ENCODE data around the gene MCF2L.

MCF2L gene

DNA sequence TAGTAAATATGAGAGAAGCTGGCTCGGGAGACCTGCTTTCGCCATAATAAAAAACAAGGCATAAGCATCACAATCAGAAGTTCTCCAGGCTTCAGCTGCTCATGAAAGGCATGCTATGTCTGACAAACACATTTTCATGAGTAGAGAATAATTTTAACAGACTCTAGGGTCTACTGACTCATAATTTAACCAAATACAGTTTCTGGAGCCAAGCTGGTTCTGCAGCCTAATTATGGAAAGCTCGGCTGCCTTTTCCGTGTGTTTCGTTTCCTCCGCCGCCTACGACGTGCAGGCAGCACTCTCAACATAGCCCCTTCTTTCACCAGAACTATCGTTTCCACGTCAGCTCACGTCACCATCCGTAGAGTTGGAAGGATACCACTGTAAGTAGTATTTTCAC lies 5.7 kb downstream of the MCF2L start:
- H3K27ac ChIP-seq = no peak overlapping the region
- H2AFZ ChIP-seq = no peak overlapping the region
- H3K79me2 ChIP-seq = no peaks in the 10 kb centered on the region
- H3K4me2 ChIP-seq (ENCODE audit: low read length) = no peak overlapping the region
- H3K4me1 ChIP-seq = no peaks in the 10 kb centered on the region
- H3K4me3 ChIP-seq (ENCODE audit: low read depth, low read length) = no peak overlapping the region
- H3K27me3 ChIP-seq (ENCODE audit: control insufficient read depth, insufficient read depth, low read length) = no peaks in the 10 kb centered on the region
- no peak for TF ChIP-seq CTCF (IDR thresholded peaks at IDR 0.05)
- H3K9me3 ChIP-seq (ENCODE audit: control insufficient read depth, low read length) = no peaks in the 10 kb centered on the region
- no peaks in the 10 kb centered on the region for H3K36me3 ChIP-seq (ENCODE audit: control insufficient read depth, insufficient read depth, low read length)
- no peak overlapping the region for H3K9ac ChIP-seq

GRCh38 chr13:112975401-112975939 lies 6.5 kb downstream of the MCF2L start:
- Histone ChIP-seq H3K27ac (no peak overlapping the region), H2AFZ (no peak overlapping the region), H3K4me1 (no peaks in the 10 kb centered on the region), H3K27me3 (ENCODE audit: control insufficient read depth, insufficient read depth, low read length) (no peaks in the 10 kb centered on the region), H3K9me3 (ENCODE audit: control insufficient read depth, low read length) (no peaks in the 10 kb centered on the region), H3K9ac (no peak overlapping the region), H3K4me3 (ENCODE audit: low read depth, low read length) (no peak overlapping the region), H3K79me2 (no peaks in the 10 kb centered on the region), H3K4me2 (ENCODE audit: low read length) (no peak overlapping the region), H3K36me3 (ENCODE audit: control insufficient read depth, insufficient read depth, low read length) (no peaks in the 10 kb centered on the region)
- no peak for TF ChIP-seq CTCF (IDR thresholded peaks at IDR 0.05)

GRCh38 chr13:112976526-112976925 lies 7.5 kb downstream of the MCF2L start:
- no peak for TF ChIP-seq CTCF (IDR thresholded peaks at IDR 0.05)
- Histone ChIP-seq H3K27me3 (ENCODE audit: control insufficient read depth, insufficient read depth, low read length) (no peaks in the 10 kb centered on the region), H3K79me2 (no peaks in the 10 kb centered on the region), H3K4me2 (ENCODE audit: low read length) (no peak overlapping the region), H2AFZ (no peak overlapping the region), H3K9me3 (ENCODE audit: control insufficient read depth, low read length) (no peaks in the 10 kb centered on the region), H3K4me3 (ENCODE audit: low read depth, low read length) (no peak overlapping the region), H3K36me3 (ENCODE audit: control insufficient read depth, insufficient read depth, low read length) (no peaks in the 10 kb centered on the region), H3K9ac (no peak overlapping the region), H3K27ac (no peak overlapping the region), H3K4me1 (no peaks in the 10 kb centered on the region)

GRCh38 chr13:112977091-112977490 lies 8.1 kb downstream of the MCF2L start:
- no peaks in the 10 kb centered on the region for H3K4me1 ChIP-seq
- H3K27me3 ChIP-seq (ENCODE audit: control insufficient read depth, insufficient read depth, low read length) = no peaks in the 10 kb centered on the region
- no peaks in the 10 kb centered on the region for H3K36me3 ChIP-seq (ENCODE audit: control insufficient read depth, insufficient read depth, low read length)
- no peak overlapping the region for H2AFZ ChIP-seq
- no peaks in the 10 kb centered on the region for H3K9me3 ChIP-seq (ENCODE audit: control insufficient read depth, low read length)
- H3K4me3 ChIP-seq (ENCODE audit: low read depth, low read length) = no peak overlapping the region
- TF ChIP-seq CTCF (IDR thresholded peaks at IDR 0.05) = no peak
- H3K9ac ChIP-seq = no peak overlapping the region
- H3K4me2 ChIP-seq (ENCODE audit: low read length) = no peak overlapping the region
- no peaks in the 10 kb centered on the region for H3K79me2 ChIP-seq
- H3K27ac ChIP-seq = peak overlapping the region; percentile 36

DNA sequence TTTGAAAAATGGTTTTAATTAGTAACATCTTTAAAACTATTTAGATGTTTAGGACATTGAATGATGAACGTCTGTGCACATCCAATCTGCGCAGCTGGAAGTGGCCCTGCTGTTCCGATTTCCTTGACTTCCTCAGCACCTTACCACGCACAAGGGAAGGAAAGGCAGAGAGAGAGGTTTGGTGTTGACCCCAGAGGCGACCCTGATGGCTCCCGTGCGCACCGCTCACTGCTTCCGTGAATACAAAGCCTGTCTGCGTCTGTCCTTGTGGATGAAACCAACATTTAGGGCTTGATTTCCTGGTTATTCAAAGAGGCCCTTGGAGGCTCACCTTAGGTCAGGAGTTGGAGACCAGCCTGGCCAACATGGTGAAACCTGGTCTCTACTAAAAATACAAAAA lies 8.5 kb downstream of the MCF2L start:
- Histone ChIP-seq H3K36me3 (ENCODE audit: control insufficient read depth, insufficient read depth, low read length) (no peaks in the 10 kb centered on the region), H3K27ac (peak overlapping the region; percentile 65), H3K4me1 (no peaks in the 10 kb centered on the region), H3K9ac (no peak overlapping the region), H3K4me3 (ENCODE audit: low read depth, low read length) (no peak overlapping the region), H2AFZ (no peak overlapping the region), H3K9me3 (ENCODE audit: control insufficient read depth, low read length) (no peaks in the 10 kb centered on the region), H3K4me2 (ENCODE audit: low read length) (no peak overlapping the region), H3K27me3 (ENCODE audit: control insufficient read depth, insufficient read depth, low read length) (no peaks in the 10 kb centered on the region), H3K79me2 (no peaks in the 10 kb centered on the region)
- TF ChIP-seq CTCF (IDR thresholded peaks at IDR 0.05) = no peak

Measured in parathyroid adenoma (tissue), 2 donors.